HG03135 (cell line): ENCODE measurements around the gene HSPB7.
"Not testable (repeated sequence)": the region's sequence is repeated elsewhere in the genome, so short reads cannot be mapped to it uniquely, and the experiment has no call there.

Source experiments
- ATAC-seq: cut with Tn5 transposase; IDR thresholded peaks from one replicate; pipeline ENCODE4 v1.9.1; 2021; ENCODE audit warnings: mild to moderate bottlenecking, moderate library complexity; ENCODE audit not compliant: unreplicated experiment

The HSPB7 gene

GRCh38 chr1:16009030-16009460 is 8.8 kb downstream of the HSPB7 start:
- ATAC-seq, result no peak

GRCh38 chr1:16007671-16008341 is 10.0 kb downstream of the HSPB7 start:
- no peak for ATAC-seq

- ATAC-seq, result no peak
These were observed 11.0 kb downstream of the HSPB7 start for GRCh38 chr1:16006552-16007485.

GRCh38 chr1:16006010-16006409 is 11.8 kb downstream of the HSPB7 start:
- no peak for ATAC-seq

GRCh38 chr1:16005597-16005996 is 12.2 kb downstream of the HSPB7 start:
- ATAC-seq, result no peak

GRCh38 chr1:16001274-16001673 is 16.6 kb downstream of the HSPB7 start:
- ATAC-seq, result not testable (repeated sequence)

GRCh38 chr1:15998929-15999328 is 18.9 kb downstream of the HSPB7 start:
- ATAC-seq, result no peak

- no peak for ATAC-seq
These were observed 20.1 kb downstream of the HSPB7 start for GRCh38 chr1:15997637-15998280.

GRCh38 chr1:15997076-15997585 is 20.7 kb downstream of the HSPB7 start:
- no peak for ATAC-seq

GRCh38 chr1:15994590-15995351 is 23.1 kb downstream of the HSPB7 start:
- ATAC-seq, result no peak

GRCh38 chr1:15994081-15994480 is 23.8 kb downstream of the HSPB7 start:
- ATAC-seq, result no peak

- ATAC-seq, result no peak
These were observed 24.2 kb downstream of the HSPB7 start for GRCh38 chr1:15993666-15994065.

- ATAC-seq, result no peak
These were observed 25.0 kb downstream of the HSPB7 start for GRCh38 chr1:15992582-15993500.

GRCh38 chr1:15992187-15992553 is 25.7 kb downstream of the HSPB7 start:
- ATAC-seq, result no peak

GRCh38 chr1:15991427-15992186 is 26.2 kb downstream of the HSPB7 start:
- ATAC-seq, result no peak

GRCh38 chr1:15989776-15990175 is 28.1 kb downstream of the HSPB7 start:
- no peak for ATAC-seq

GRCh38 chr1:15988856-15989736 is 28.7 kb downstream of the HSPB7 start:
- no peak for ATAC-seq
